Hepatocyte (in vitro differentiated cells): ENCODE measurements around the gene BEND6.

ENCODE experiments used
- EZH2 ChIP-seq: fragments of 200-600 bp; sonication (generic); IDR thresholded peaks from 2 replicates; pipeline ENCODE4 v1.6.1; 2016; ENCODE audit warnings: antibody characterized with exemption, mild to moderate bottlenecking, borderline replicate concordance
- TF ChIP-seq, protein P1 (sequence below): fragments of 200-600 bp; sonication (generic); IDR thresholded peaks from 2 replicates; pipeline ENCODE4 v1.5.1; 2016; ENCODE audit warnings: antibody characterized with exemption, mild to moderate bottlenecking; ENCODE audit not compliant: poor library complexity

GRCh38 chr6:56957856-56958255 lies 2.9 kb downstream of the BEND6 start:
- TF ChIP-seq, protein P1, sequence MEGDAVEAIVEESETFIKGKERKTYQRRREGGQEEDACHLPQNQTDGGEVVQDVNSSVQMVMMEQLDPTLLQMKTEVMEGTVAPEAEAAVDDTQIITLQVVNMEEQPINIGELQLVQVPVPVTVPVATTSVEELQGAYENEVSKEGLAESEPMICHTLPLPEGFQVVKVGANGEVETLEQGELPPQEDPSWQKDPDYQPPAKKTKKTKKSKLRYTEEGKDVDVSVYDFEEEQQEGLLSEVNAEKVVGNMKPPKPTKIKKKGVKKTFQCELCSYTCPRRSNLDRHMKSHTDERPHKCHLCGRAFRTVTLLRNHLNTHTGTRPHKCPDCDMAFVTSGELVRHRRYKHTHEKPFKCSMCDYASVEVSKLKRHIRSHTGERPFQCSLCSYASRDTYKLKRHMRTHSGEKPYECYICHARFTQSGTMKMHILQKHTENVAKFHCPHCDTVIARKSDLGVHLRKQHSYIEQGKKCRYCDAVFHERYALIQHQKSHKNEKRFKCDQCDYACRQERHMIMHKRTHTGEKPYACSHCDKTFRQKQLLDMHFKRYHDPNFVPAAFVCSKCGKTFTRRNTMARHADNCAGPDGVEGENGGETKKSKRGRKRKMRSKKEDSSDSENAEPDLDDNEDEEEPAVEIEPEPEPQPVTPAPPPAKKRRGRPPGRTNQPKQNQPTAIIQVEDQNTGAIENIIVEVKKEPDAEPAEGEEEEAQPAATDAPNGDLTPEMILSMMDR, result no peak
- no peak for TF ChIP-seq EZH2
